GM18858 (cell line): ENCODE measurements around the gene PYGO2.
"Not testable (repeated sequence)": the region's sequence is repeated elsewhere in the genome, so short reads cannot be mapped to it uniquely, and the experiment has no call there.

Experiments used
- ATAC-seq: cut with Tn5 transposase; IDR thresholded peaks from one replicate; pipeline ENCODE4 v1.9.1; 2021; ENCODE audit not compliant: unreplicated experiment

PYGO2 gene

GRCh38 chr1:154982341-154982740 is 20.8 kb upstream of the PYGO2 start:
- ATAC-seq: no peak

- no peak for ATAC-seq
Observed at GRCh38 chr1:154978360-154978759, 16.8 kb upstream of the PYGO2 start.

- ATAC-seq: not testable (repeated sequence)
Observed at GRCh38 chr1:154977762-154978161, 16.2 kb upstream of the PYGO2 start.

- no peak for ATAC-seq
Observed at GRCh38 chr1:154975409-154976059, 14.0 kb upstream of the PYGO2 start.

GRCh38 chr1:154974808-154975408 is 13.3 kb upstream of the PYGO2 start:
- ATAC-seq: peak; percentile 26

- peak; percentile 74 for ATAC-seq
Observed at GRCh38 chr1:154974102-154974807, 12.7 kb upstream of the PYGO2 start, which contains the start of gene CKS1B. TSS of gene CKS1B (plus strand) at chr1:154974681. CDS start at chr1:154974746, 65 bp downstream.

- no peak for ATAC-seq
Observed at GRCh38 chr1:154973344-154974101, 11.9 kb upstream of the PYGO2 start.

- no peak for ATAC-seq
Observed at GRCh38 chr1:154972517-154973343, 11.1 kb upstream of the PYGO2 start.

- no peak for ATAC-seq
Observed at GRCh38 chr1:154972213-154972516, 10.6 kb upstream of the PYGO2 start.

- no peak for ATAC-seq
Observed at GRCh38 chr1:154971341-154971998, 9.9 kb upstream of the PYGO2 start.

GRCh38 chr1:154970631-154971340 is 9.2 kb upstream of the PYGO2 start, which contains the start of gene SHC1:
TSS of gene SHC1 (minus strand) at chr1:154970747. CDS start at chr1:154970526, 221 bp downstream.
- ATAC-seq: no peak

- no peak for ATAC-seq
Observed at GRCh38 chr1:154969860-154970452, 8.4 kb upstream of the PYGO2 start.

GRCh38 chr1:154969246-154969645 is 7.7 kb upstream of the PYGO2 start:
- no peak for ATAC-seq

GRCh38 chr1:154968731-154969130 is 7.1 kb upstream of the PYGO2 start:
- no peak for ATAC-seq

GRCh38 chr1:154967331-154967950 is 5.9 kb upstream of the PYGO2 start:
- ATAC-seq: no peak

- ATAC-seq: no peak
Observed at GRCh38 chr1:154966111-154966510, 4.5 kb upstream of the PYGO2 start.

GRCh38 chr1:154964359-154964758 is 2.8 kb upstream of the PYGO2 start:
- ATAC-seq: no peak

GRCh38 chr1:154963643-154964042 is 2.1 kb upstream of the PYGO2 start:
- ATAC-seq: no peak
